ENCODE measurements around the gene TCEAL3. TPM values are rescaled to one million over a fixed set of nuclear protein-coding genes. Genes with fewer than 3 reads are reported as not detected.

TCEAL3 gene
- polyA plus RNA-seq, 2 of the 4 experiments (the other 2 are of a cell fraction), result 6.6 to 23.9 TPM

- Histone ChIP-seq H3K4me2 (no peak overlapping the region), H3K4me3 (no peak overlapping the region), H3K27ac (no peak overlapping the region), H3K9me3 (no peaks in the 10 kb centered on the region), H3K4me1 (no peaks in the 10 kb centered on the region)
- TF ChIP-seq HDAC2 (IDR thresholded peaks at IDR 0.05), result no peak
- TF ChIP-seq CTCF (IDR thresholded peaks at IDR 0.05), result no peak
- TF ChIP-seq BCL3 (IDR thresholded peaks at IDR 0.05), result no peak
- no peak for TF ChIP-seq MAFK (IDR thresholded peaks at IDR 0.05; ENCODE audit: partially characterized antibody)
- TF ChIP-seq FOSL2 (IDR thresholded peaks at IDR 0.05), result no peak
- no peak for TF ChIP-seq FOSL2 (CRISPR knock-in tag; IDR thresholded peaks at IDR 0.05)
- TF ChIP-seq E2F6 (IDR thresholded peaks at IDR 0.05; ENCODE audit: borderline replicate concordance, low read depth), result no peak
- TF ChIP-seq CHD2 (IDR thresholded peaks at IDR 0.05; ENCODE audit: low read length, partially characterized antibody), result no peak
- no peak for TF ChIP-seq NPAS2 (CRISPR knock-in tag; IDR thresholded peaks at IDR 0.05; ENCODE audit: borderline replicate concordance)
- TF ChIP-seq ZSCAN20 (CRISPR knock-in tag; IDR thresholded peaks at IDR 0.05), result no peak
- TF ChIP-seq EHMT2 (IDR thresholded peaks at IDR 0.05; ENCODE audit: low read depth), result no peak
- TF ChIP-seq USF2 (IDR thresholded peaks at IDR 0.05), result no peak
- no peak for TF ChIP-seq CHD4 (IDR thresholded peaks at IDR 0.05; ENCODE audit: borderline replicate concordance)
- TF ChIP-seq RFX5 (IDR thresholded peaks at IDR 0.05), result no peak
- TF ChIP-seq ATOH8 (CRISPR knock-in tag; IDR thresholded peaks at IDR 0.05; ENCODE audit: low read depth), result no peak
- no peak for TF ChIP-seq RCOR1 (IDR thresholded peaks at IDR 0.05; ENCODE audit: low read depth, low read length)
- TF ChIP-seq MAZ (IDR thresholded peaks at IDR 0.05; ENCODE audit: borderline replicate concordance, low read depth, low read length), result no peak
- TF ChIP-seq TP53 (CRISPR knock-in tag; IDR thresholded peaks at IDR 0.05), result no peak
- TF ChIP-seq RARB (CRISPR knock-in tag; IDR thresholded peaks at IDR 0.05), result no peak
- DNase-seq (ENCODE audit: low read depth in 1 of 2, low spot score in 1 of 2) (no peak), ATAC-seq (no peak), FAIRE-seq (no peak)
- ChIA-PET CTCF (no interaction called here), POLR2A (no interaction called here)
- 70% methylated on average over 4 of the region's 4 CpGs for WGBS (ENCODE audit: missing lambda C conversion rate)
Measured at GRCh38 chrX:103571726-103572125, 36.0 kb upstream of the TCEAL3 start.

- WGBS (ENCODE audit: missing lambda C conversion rate), result 71% methylated on average over 1 of the region's 1 CpG
- CTCF ChIA-PET, result interaction anchor here (0.7 to 1.1 kb wide), 3 partner anchors 15 to 566 kb away, joined by 3 read pairs; no protein-coding TSS in a partner anchor
Measured at GRCh38 chrX:103573202-103573601, 34.6 kb upstream of the TCEAL3 start.

More at GRCh38 chrX:103573202-103573601, 34.6 kb upstream of the TCEAL3 start:
- H3K9me3 ChIP-seq, result no peaks in the 10 kb centered on the region
- FAIRE-seq (peak; percentile 46), DNase-seq (ENCODE audit: low read depth in 1 of 2, low spot score in 1 of 2) (no peak), ATAC-seq (peak in 1 of 2 experiments; percentile 48; a peak in 1 of 6 replicates)
- H3K4me3 ChIP-seq, result no peak overlapping the region
- H3K4me2 ChIP-seq, result no peak overlapping the region
- TF ChIP-seq EHF (CRISPR knock-in tag; IDR thresholded peaks at IDR 0.05) (no peak), MYC (IDR thresholded peaks at IDR 0.05; ENCODE audit: borderline replicate concordance, low read length) (no peak), MAX (IDR thresholded peaks at IDR 0.05) (no peak), ZC3H11A (IDR thresholded peaks at IDR 0.05) (no peak), ESRRA (IDR thresholded peaks at IDR 0.05; ENCODE audit: borderline replicate concordance, low read length) (no peak), FOSB (CRISPR knock-in tag; IDR thresholded peaks at IDR 0.05) (no peak), NR3C1 (IDR thresholded peaks at IDR 0.05) (no peak), EHMT2 (IDR thresholded peaks at IDR 0.05; ENCODE audit: low read depth) (no peak), HES2 (IDR thresholded peaks at IDR 0.05) (no peak), CHD2 (IDR thresholded peaks at IDR 0.05; ENCODE audit: low read length, partially characterized antibody) (no peak), PBX3 (IDR thresholded peaks at IDR 0.05) (no peak), CBX8 (IDR thresholded peaks at IDR 0.05) (no peak), HOXB13 (CRISPR knock-in tag; IDR thresholded peaks at IDR 0.05; ENCODE audit: low read depth) (no peak), SREBF2 (IDR thresholded peaks at IDR 0.05) (no peak), RAD21 (conservative IDR thresholded peaks at IDR 0.05 in 1 of 2, IDR thresholded peaks at IDR 0.05 in 1 of 2) (no peak), SMC3 (IDR thresholded peaks at IDR 0.05) (no peak), RNF2 (IDR thresholded peaks at IDR 0.05; ENCODE audit: borderline replicate concordance, low read depth) (no peak), MAZ (IDR thresholded peaks at IDR 0.05; ENCODE audit: borderline replicate concordance, low read depth, low read length) (no peak), MAFK (IDR thresholded peaks at IDR 0.05; ENCODE audit: partially characterized antibody) (no peak)
- no peaks in the 10 kb centered on the region for H3K4me1 ChIP-seq
- POLR2A ChIA-PET, result no interaction called here
- H3K27ac ChIP-seq, result no peak overlapping the region
